Fibroblast of peridontal ligament (primary cell): Measurements from ENCODE around the gene B3GALT6.
"Not testable (repeated sequence)": the region's sequence is repeated elsewhere in the genome, so short reads cannot be mapped to it uniquely, and the experiment has no call there.

Experiments
- DNase-seq: peaks from one replicate; pipeline ENCODE4 v3.0.0-alpha.2; 2010; ENCODE audit errors: extremely low read depth

Gene B3GALT6

DNA sequence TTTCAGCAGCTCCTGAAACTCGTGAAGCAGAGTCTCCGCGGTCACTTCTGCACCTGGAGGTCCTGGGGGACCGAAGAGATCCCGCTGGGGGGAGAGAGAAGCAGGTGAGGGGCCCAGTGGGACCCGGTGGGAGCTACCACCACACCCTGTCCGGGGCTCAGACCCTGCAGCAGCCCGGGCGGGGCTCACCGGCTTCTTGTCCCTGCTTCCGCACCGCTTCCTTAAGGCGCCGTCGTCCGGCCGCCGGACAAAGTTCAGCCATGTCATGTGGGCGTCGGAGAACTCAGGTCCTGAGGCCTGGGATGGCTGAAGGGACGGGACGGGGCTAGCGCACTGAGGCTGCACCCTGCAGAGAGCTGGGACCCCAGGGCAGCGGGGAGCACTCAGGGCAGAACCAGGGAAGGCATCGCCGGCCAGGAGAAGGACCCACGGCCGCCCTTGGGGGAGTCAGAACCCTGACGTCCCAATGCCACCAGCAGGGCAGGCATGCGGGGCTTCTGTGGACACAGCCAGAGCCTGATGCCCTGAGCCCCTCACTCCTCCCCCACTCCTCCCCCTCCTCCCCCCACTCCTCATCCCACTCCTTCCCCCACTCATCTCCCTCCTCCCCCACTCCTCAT is 12.3 kb downstream of the B3GALT6 start:
- no peak for DNase-seq

DNA sequence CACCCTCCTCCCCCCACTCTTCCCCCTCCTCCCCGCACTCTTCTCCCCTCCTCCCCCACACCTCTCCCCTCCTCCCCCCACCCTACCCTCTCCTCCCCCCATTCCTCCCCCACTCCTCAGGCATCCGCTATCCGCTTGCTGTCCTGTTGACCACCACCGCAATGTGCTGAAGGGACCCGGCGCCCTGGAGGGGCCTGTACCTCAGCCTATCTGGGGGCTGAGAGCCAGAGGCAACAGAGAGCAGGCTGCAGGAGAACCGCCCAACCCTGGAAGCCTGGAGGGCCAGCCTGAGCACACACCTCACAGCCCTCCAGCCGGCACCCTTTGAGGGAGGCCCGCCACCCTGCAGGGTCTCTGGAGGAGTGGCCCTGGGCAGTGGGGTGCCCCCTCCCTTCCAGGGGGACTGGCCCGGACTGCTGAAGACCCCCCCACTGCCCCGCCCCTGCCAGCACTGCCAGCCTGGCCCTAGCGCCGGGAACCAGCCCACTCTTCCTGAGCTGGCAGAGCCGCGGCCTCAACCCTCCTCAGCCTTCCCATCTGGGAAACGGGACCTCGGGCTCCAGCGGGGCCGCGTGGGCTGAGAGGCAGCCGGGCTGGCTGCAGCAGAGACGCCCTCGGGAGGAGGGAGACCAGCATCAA is 13.3 kb downstream of the B3GALT6 start:
- no peak for DNase-seq

DNA sequence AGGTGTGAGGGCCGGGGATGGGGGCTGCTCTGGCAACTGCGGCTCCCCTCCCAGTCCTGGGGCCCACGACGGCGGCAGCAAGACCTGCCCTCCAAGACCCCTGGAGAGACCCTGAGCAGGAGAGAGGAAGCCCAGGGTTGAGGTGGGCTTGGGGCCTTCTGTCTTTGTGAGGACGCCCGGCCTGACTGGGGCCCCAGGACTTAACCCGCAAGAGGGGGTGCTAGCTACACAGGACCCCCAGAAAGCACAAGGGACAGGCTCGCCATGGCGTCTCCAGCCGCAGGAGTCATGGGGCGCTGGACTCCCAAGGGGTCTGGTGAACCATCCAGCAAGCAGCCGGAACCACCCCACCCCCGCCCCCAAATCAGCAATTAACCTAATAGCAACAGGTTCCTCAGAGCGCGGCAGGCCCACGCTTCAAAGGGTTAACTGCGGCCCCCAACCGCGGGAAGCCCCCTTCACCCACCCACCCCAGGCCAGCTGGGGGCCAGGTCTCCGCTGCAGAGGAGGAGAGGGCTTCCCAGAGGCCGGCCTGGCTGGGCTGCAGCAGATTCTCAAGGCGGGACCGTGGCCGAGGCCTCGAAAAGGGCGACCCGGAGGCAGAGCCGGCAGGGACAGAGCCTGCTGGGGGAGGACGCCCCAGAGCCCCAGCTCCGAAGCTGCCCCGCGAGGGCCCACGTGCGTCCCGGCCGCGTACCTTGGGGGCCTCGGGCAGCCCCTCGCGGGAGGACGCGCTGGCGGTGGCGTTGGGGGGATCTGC is 14.0 kb downstream of the B3GALT6 start:
- DNase-seq, result no peak

DNA sequence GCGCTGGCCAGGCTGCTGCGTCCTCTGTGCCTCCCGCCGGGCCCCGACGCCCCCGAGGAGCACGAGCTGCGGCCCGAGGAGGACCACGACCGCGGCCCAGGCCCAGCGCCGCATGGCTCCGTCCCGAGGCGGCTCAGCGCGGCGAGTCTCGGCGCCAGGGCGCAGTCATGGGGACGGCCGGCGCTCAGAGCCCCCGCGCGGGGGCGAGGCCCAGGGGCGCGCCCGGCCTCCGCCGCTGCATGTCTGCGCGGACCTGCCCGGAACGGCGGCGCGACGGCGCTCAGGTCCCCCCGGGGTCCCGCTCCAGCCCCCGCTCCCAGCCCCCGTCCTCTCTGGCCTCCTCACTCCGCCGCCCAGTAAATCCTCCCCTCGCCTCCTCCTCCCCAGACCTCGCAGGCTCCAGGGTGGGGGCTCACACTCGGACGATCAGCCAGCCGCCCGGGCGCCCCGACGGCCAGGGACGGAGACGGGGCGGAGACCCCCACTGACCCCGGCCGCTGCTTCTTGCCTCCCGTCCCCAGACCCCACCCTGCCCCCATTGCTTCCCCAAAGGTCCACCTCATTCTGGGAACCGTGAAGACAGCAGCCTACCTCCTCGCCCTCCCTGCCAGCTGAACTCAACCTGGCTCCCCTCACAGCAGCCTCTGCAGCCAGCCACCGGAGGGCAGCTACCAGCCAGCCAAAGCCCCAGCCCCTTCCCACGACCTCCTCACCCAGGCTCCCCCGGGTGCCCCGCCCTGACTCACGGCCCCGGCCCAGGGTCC is 14.7 kb downstream of the B3GALT6 start, which contains the start of gene C1QTNF12:
C1QTNF12 (minus strand) TSS at position 146 of the 764 bp plus-strand sequence; CDS start at position 114, 32 bp downstream.
- DNase-seq, result no peak

DNA sequence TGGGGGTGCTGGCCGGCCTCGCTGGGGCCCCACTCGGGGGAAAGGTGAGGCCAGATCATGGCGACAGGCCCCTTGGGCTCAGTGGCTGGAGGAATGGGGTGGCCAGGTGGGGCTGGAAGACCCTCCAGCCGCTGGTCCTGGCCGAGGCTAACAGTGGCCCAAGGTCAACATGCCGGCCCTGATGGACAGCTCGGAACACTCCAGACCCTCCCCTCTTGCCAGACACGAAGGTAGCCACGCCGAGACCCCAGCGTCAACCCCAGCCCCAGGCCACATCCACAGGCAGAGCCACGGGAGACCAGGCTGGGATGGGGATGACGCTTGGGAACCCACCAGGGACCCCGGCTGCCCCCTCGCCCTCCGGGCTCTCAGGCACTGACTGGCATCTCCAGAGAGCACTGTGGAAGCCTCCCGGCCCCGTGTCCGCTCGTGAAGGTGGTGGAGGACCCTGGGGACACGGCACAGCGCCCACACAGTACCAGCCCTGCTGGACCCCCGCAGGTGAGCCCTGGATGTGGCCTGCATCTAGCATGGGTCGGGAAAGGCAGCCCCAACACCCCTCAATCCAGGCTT is 15.4 kb downstream of the B3GALT6 start:
- DNase-seq, result no peak

DNA sequence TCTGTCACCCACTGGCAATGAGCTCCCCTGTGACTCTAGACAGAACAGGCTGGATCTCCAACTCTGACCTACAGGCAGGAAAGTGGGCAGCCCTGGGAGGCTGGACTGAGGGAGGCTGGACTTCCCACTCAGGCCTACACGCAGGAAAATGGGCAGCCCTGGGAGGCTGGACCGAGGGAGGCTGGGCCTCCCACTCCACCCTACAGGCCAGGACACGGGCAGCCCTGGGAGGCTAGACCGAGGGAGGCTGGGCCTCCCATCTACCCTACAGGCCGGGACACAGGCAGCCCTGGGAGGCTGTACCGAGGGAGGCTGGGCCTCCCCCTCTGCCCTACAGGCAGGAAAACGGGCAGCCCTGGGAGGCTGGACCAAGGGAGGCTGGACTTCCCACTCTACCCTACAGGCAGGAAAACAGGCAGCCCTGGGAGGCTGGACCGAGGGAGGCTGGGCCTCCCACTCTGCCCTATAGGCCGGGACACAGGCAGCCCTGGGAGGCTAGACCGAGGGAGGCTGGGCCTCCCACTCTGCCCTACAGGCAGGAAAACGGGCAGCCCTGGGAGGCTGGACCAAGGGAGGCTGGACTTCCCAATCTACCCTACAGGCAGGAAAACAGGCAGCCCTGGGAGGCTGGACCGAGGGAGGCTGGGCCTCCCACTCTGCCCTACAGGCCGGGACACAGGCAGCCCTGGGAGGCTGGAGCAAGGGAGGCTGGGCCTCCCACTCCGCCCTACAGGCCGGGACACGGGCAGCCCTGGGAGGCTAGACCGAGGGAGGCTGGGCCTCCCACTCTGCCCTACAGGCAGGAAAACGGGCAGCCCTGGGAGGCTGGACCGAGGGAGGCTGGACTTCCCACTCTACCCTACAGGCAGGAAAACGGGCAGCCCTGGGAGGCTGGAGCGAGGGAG is 16.2 kb downstream of the B3GALT6 start:
- DNase-seq, result not testable (repeated sequence)

DNA sequence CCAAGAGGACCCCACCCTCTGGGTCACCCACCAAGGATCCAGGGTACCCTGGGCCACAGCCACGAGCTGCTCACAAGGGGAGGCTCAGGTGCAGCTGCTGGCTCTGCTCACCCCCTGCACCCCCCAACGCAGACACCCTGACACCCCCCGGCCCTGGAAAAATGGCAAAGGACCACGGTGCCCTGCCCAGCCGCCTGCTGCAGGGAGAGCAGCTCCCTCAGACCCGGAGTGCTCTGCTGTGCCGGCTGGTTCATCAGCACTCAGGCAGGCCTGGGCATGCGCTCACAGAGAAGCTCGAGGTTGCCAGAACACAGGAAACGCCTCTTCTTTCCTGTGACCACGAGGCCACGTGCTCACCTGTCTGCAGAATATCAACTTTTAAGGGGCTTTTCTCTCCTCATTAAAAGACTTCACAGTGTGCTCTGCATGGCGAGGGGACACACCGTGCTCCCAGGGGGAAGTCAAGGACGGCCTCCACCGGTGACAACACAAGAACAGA is 18.8 kb downstream of the B3GALT6 start:
- no peak for DNase-seq

DNA sequence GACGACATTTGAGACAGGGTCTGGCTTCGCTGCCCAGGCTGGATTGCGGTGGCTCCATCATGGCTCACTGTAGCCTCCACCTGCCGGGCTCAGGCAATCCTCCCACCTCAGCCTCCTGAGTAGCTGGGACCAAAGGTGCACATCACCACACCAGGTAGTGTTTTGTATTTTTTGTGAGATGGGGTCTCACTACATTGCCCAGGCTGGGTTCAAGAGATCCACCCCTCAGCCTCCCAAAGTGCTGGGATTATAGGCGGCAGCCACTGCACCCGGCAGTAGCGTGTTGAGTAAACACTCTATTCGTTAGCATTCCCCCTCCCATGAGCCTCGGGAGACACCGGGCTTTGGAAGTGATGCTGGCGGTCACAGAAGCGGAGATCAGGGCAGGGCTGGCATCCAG is 21.3 kb downstream of the B3GALT6 start:
- DNase-seq, result no peak

DNA sequence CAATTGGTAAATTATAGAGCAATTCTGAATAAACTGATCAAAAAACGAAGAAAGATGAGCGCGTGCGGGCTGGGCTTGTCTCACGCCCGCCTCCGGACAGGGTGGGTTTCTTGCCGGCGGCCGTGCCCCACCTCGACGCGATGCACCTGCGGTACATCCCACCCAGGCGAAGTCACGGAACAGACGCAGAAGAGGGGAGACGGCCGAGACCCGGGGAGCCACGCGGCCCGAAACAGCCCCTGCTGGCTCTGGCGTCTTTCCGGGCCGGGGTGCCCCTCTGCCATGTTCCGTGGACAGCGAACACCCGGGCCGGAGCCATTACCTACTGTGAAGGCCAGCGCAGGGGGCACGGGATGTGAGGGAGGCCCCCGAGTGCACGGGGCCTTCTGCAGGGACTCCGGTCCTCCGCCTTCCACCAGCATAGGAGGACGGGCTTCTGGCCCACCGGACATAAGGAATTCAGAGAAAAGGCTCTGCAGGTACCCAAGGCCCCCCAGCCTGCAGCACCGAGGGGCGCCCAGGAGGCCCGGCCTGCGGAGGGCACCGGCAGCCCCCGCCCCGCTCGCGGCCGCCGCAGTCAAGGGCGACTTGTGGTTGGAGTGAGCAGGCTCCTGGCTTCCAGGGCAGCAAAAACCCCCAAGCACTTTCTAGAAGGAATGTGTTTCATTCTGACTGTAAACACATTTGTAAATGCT is 22.1 kb downstream of the B3GALT6 start:
- DNase-seq, result no peak

DNA sequence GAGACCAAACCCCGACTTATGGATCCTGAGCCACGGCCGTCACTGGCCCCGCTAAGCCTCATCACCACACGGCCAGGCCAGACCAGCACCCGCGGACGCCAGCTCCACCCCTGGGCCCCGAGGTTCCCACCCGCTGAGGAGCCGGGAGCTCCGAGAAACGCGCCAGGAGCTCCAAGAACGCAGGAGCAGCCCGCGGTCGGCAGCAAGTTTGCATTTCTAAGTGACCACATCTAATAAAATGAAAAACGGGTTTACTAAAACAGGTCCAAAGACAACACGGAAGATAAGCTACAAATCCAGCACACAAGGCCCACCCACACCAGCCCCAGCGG is 22.6 kb downstream of the B3GALT6 start:
- peak; percentile 59 for DNase-seq

DNA sequence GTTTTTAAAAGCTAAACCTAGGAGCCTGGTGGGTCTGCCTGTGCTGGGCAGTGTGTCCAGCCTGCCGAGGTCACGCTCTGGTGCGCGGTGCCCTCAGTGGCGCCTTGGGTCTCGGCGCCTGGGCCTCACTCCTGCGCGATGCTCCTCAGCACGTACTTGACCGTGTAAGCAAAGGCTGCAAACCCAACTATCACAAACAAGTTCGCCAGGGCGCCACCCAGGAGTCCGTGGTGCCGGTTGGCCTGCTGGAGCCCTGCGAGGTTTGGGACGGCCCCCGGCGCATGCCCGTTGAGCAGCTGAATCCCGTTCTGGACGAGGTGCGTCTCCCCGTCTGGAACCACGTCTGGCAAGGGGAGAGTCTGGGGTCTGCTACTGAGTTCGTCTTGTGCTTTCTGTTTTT is 23.0 kb downstream of the B3GALT6 start:
- no peak for DNase-seq

DNA sequence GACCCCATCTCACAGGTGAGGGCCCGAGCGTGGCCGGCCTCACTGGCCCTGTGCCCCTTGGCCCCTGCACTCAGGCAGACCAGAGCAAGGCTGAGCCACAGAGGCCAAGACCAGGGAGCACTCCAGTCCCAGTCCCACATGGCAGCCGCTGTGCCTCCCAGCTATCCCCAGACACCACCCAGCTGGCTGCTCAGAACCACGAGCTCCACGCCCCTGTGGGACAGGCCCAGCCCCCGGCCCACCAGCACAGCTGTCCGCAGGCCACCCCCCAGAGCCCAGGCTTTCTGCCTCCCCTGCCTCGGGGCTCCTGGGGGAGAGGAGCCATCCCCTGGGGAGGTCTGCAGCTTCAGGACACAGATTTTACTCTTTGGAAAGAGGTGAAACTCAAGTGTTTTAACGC is 23.6 kb downstream of the B3GALT6 start:
- no peak for DNase-seq

DNA sequence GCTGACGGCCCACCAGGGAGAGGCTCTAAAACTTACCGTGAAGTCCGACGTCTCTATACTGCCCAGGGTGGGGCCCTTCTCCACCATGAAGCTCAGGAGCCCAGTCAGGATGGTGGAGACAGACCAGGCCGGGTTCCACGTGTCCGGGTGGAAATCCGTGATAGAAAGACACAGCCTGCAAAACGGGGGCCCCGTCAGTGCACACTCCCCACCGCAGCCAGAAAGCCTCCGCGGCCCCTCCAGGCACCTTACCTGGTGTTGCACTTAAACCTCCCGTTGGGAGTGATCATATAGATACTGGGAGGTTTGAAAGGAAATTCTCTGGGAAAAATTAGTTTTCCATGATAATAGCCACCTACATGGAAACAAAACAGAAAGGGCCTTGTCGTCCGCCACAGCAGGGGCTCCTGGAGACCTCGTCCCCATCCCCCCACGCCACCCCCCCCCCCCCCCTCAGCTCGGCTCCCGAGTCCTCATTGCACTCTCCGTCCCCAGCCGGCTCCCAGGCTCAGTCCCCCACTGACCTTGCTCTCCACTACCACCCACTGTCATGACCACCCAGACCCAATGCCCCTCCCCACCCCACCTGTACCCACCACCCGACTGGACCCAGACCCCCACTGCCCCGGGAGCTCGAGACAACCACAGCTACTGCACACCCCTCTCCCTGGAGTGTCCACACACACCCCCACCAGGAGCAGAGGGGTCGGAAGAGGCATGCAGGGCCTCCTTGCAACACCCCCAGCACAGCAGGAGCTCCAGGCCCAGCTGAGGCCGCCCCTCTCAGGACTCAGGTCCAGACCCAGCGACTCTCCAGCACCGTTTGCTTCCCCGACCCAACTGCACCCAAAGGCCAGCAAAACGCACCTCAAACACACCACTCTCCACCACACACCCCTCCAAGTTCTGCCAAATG is 25.2 kb downstream of the B3GALT6 start:
- no peak for DNase-seq

DNA sequence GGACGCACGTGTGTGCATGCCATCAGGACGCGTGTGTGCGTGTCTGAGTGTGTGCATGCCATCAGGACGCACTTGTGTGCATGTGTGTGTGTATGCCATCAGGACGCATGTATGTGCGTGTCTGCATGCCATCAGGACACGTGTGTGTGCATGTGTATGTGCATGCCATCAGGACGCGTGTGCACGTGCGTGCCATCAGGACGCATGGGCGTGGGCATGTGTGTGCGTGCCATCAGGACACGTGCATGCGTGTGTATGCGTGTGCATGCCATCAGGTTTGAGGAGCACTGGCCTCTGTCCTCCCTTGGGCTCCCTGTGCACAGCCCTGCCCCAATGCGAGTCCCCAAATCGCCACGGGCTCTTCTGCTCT is 27.1 kb downstream of the B3GALT6 start:
- DNase-seq, result no peak

DNA sequence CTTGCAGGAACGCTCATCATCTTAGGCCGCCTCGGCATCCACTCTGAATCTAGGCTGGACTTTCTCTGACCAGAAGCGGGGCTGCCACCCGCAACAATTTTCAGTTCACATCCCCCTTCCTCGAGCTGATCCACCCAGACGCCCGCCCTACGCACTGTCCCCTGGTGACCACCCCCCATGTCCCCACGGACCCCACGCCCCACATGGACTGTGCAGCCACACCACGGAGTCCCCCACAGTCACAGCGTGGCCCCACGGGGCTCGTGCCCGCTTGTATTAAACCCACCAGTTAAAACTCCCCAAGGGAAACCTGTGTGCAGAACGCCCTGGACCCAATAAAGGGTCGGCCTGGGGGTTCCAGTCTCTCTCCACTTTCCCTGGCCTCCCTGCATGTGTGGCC is 27.5 kb downstream of the B3GALT6 start:
- DNase-seq, result no peak

DNA sequence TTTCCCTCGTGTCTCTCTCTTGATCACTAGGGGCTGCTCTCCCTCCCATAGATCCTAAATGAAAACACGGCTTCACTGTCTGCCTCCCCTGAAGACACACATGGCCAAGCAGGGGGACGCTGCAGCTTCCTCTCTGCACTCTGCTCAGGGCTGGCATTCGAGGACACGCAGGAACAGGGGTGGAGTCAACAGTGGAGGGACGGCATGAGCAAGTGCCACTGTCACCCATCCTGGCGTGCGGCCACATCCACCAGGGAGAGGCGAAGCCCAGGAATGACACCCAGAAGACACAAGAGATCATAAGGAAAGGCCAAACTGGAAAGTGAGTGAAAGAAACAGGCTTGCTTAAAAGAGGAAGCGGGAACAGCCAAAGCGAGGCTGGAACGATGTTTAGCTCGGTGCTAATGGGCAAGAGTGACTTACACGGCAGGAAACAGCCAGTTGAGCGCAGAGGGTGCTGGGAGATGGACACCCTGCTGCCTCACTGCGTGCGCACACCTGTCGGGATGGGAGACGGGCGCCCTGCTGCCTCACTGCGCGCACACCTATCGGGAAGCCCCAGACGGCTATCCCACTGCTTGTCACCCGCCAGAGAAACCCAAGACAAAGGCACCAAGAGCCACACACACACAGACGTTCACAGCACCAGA is 28.0 kb downstream of the B3GALT6 start:
- no peak for DNase-seq

DNA sequence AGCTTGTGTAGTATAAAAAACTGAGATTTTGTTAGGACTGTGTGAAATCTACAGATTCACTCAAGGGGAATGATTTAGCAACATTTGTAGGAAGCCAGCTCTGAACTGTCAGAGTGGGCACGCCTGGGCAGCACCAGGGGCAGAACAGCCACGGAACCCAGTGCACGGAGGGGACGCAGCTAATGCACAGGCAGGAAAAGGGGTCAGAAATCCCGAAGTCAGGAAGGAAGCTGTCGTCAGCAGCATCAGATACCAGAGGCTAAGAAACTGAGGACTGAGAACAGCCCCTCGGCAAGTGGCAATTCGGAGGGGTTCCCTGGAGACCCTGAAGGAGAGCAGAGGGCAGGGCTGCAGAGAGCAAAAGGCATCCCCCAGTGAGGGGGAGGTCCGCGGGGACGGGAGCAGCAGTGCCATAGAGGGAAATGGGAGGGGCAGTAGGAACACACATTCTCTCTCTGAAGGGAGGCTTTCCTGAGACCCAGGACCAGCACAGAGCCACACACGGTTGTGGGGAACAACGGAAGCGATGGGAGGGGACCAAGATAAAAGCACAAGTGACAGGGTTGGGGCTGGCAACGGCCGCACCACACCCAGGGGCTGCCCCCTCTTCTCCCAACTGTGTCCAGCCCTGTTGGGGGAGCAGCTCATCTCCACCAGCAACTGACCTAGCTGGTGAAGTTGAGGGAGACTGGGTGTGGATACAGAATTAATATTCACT is 29.0 kb downstream of the B3GALT6 start:
- no peak for DNase-seq

DNA sequence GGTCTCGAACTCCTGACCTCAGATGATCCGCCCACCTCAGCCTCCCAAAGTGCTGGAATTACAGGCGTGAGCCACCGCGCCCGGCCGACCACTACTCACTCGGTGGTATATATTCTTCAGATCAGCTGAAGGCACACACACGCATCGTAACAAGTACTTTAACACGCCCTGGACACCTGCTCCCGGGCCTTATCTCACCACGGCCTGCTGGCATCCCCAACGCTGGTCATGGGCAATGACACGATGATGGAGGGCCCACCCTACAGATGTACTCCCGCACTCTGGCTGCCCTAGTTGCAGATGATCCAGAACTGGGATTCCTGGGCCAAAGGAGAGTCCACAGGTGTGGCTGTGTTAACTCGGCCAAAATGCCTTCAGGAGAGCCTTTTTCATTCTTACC is 30.0 kb downstream of the B3GALT6 start:
- DNase-seq, result no peak
